Trophoblast cell (in vitro differentiated cells and primary cell): ENCODE data around the gene PTPRO.
A peak's percentile ranks its signal among the peaks of the same experiment; 100 is the strongest.

Experiments used
- DNase-seq, 2 donors: peaks; one replicate each; pipeline ENCODE4 v3.0.0-alpha.2; 2016
- H2AFZ ChIP-seq: 2 replicates; pipeline ENCODE4 v1.6.1; 2013; ENCODE audit warnings: low read length, moderate library complexity, mild to moderate bottlenecking; ENCODE audit not compliant: insufficient read depth, poor library complexity
- H2AK5ac ChIP-seq: 2 replicates; pipeline ENCODE4 v1.6.1; 2013; ENCODE audit warnings: mild to moderate bottlenecking, low read length
- H2BK120ac ChIP-seq: 2 replicates; pipeline ENCODE4 v1.6.1; 2013; ENCODE audit warnings: low read length, mild to moderate bottlenecking, moderate library complexity; ENCODE audit not compliant: insufficient read depth, poor library complexity
- H2BK12ac ChIP-seq: 2 replicates; pipeline ENCODE4 v1.6.1; 2013; ENCODE audit warnings: mild to moderate bottlenecking, low read length, moderate library complexity
- H2BK5ac ChIP-seq: 2 replicates; pipeline ENCODE4 v1.6.1; 2013; ENCODE audit warnings: low read length, low read depth, moderate library complexity, mild to moderate bottlenecking; ENCODE audit not compliant: poor library complexity
- H3K14ac ChIP-seq: 2 replicates; pipeline ENCODE4 v1.6.1; 2013; ENCODE audit warnings: mild to moderate bottlenecking, low read length
- H3K18ac ChIP-seq: 2 replicates; pipeline ENCODE4 v1.6.1; 2013; ENCODE audit warnings: mild to moderate bottlenecking, low read length
- H3K23ac ChIP-seq: 2 replicates; pipeline ENCODE4 v1.6.1; 2013; ENCODE audit warnings: low read length
- H3K27ac ChIP-seq: 2 replicates; pipeline ENCODE4 v1.5.1; 2013; ENCODE audit warnings: low read depth, mild to moderate bottlenecking, inconsistent platforms, low read length, moderate library complexity
- H3K27me3 ChIP-seq: 2 replicates; pipeline ENCODE4 v1.6.1; 2013; ENCODE audit warnings: inconsistent platforms, mild to moderate bottlenecking, low read length, moderate library complexity; ENCODE audit not compliant: insufficient read depth
- H3K36me3 ChIP-seq, 2 experiments: 1 replicate in 1 of 2; 2 replicates in 1 of 2; pipeline ENCODE4 v1.6.1; 2013; ENCODE audit warnings: low read length in 2 of 2, mild to moderate bottlenecking in 2 of 2, moderate library complexity in 1 of 2; ENCODE audit not compliant: insufficient read depth in 2 of 2, control insufficient read depth in 1 of 2
- H3K4ac ChIP-seq: 2 replicates; pipeline ENCODE4 v1.6.1; 2013; ENCODE audit warnings: low read depth, mild to moderate bottlenecking, low read length, moderate library complexity
- H3K4me1 ChIP-seq, 2 experiments: 1 replicate in 1 of 2; 2 replicates in 1 of 2; pipeline ENCODE4 v1.6.1; 2013; ENCODE audit warnings: low read length in 2 of 2, mild to moderate bottlenecking in 2 of 2, moderate library complexity in 1 of 2; ENCODE audit not compliant: insufficient read depth in 2 of 2, control insufficient read depth in 1 of 2
- H3K4me2 ChIP-seq: 2 replicates; pipeline ENCODE4 v1.6.1; 2013; ENCODE audit warnings: inconsistent platforms, mild to moderate bottlenecking, low read length, moderate library complexity
- H3K4me3 ChIP-seq: 2 replicates; pipeline ENCODE4 v1.5.1; 2013; ENCODE audit warnings: mild to moderate bottlenecking, low read depth, low read length, inconsistent platforms
- H3K79me1 ChIP-seq: one replicate; pipeline ENCODE4 v1.6.1; 2013; ENCODE audit warnings: low read length
- H3K79me2 ChIP-seq: 2 replicates; pipeline ENCODE4 v1.6.1; 2013; ENCODE audit warnings: low read length, mild to moderate bottlenecking; ENCODE audit not compliant: control insufficient read depth, insufficient read depth, poor library complexity
- H3K9ac ChIP-seq: 2 replicates; pipeline ENCODE4 v1.6.1; 2013; ENCODE audit warnings: mild to moderate bottlenecking, low read length
- H3K9me3 ChIP-seq: 2 replicates; pipeline ENCODE4 v1.6.1; 2013; ENCODE audit warnings: low read depth, mild to moderate bottlenecking, control low read depth, inconsistent platforms, low read length; ENCODE audit not compliant: insufficient read depth
- H4K12ac ChIP-seq: 2 replicates; pipeline ENCODE4 v1.6.1; 2013; ENCODE audit warnings: low read depth, mild to moderate bottlenecking, low read length, moderate library complexity
- H4K8ac ChIP-seq: 2 replicates; pipeline ENCODE4 v1.6.1; 2013; ENCODE audit warnings: low read depth, mild to moderate bottlenecking, low read length, moderate library complexity
- H4K91ac ChIP-seq: one replicate; pipeline ENCODE4 v1.6.1; 2013; ENCODE audit warnings: low read depth, mild to moderate bottlenecking, low read length, moderate library complexity
- WGBS: extraction: QIAGEN DNeasy Blood & Tissue Kit; methylation state at CpG from one replicate; pipeline ENCODE4 v1.1.7; 2013; ENCODE audit warnings: missing lambda C conversion rate; ENCODE audit not compliant: insufficient read length, insufficient coverage; ENCODE audit errors: extremely low coverage; 5-methylcytosine and 5-hydroxymethylcytosine counted together

Gene PTPRO

GRCh38 chr12:15561396-15561795 lies 239.1 kb downstream of the PTPRO start:
- H3K23ac ChIP-seq: no peak overlapping the region
- H3K79me1 ChIP-seq: no peaks in the 10 kb centered on the region
- DNase-seq: no peak
- no peak overlapping the region for H3K14ac ChIP-seq
- no CpG with 5 or more reads among the region's 1 CpG for WGBS
- H3K27ac ChIP-seq: no peak overlapping the region
- no peaks in the 10 kb centered on the region for H3K4me1 ChIP-seq
- H3K4me3 ChIP-seq: no peak overlapping the region
- H2BK120ac ChIP-seq: no peak overlapping the region
- H3K79me2 ChIP-seq: no peaks in the 10 kb centered on the region
- H3K9me3 ChIP-seq: no peaks in the 10 kb centered on the region
- H4K8ac ChIP-seq: no peak overlapping the region
- H2BK5ac ChIP-seq: no peak overlapping the region
- no peak overlapping the region for H3K4me2 ChIP-seq
- H3K18ac ChIP-seq: no peak overlapping the region
- H3K27me3 ChIP-seq: no peaks in the 10 kb centered on the region
- H2BK12ac ChIP-seq: no peak overlapping the region
- no peak overlapping the region for H3K4ac ChIP-seq
- no peak overlapping the region for H2AFZ ChIP-seq
- H4K12ac ChIP-seq: no peak overlapping the region
- H3K9ac ChIP-seq: no peak overlapping the region
- H3K36me3 ChIP-seq: no peaks in the 10 kb centered on the region
- no peak overlapping the region for H4K91ac ChIP-seq
- H2AK5ac ChIP-seq: no peak overlapping the region

DNA sequence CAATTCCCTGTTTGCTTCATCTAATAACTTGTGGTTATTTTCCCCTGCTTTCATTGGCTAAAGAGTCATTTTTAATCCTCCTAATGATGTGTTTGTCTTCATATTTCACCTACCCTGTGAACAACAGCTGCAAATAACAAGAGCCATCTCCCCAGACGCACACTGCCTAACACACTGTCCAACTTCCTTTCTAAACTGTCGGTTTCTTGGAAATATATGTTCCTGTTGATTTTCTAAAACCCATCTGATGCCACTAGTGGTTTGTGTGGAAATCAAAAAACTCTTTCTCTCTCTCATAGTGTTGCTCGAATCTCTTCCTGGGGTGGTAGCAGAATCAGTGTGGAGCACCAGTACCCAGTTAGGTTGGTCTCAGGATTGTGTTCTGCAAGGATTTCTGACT lies 240.0 kb downstream of the PTPRO start:
- Histone ChIP-seq H3K9ac (no peak overlapping the region), H3K36me3 (no peaks in the 10 kb centered on the region), H3K27ac (no peak overlapping the region), H3K9me3 (no peaks in the 10 kb centered on the region), H2BK120ac (no peak overlapping the region), H3K4me3 (no peak overlapping the region), H4K12ac (no peak overlapping the region), H2AFZ (no peak overlapping the region), H3K14ac (no peak overlapping the region), H3K18ac (no peak overlapping the region), H3K79me1 (no peaks in the 10 kb centered on the region), H2AK5ac (no peak overlapping the region), H4K91ac (no peak overlapping the region), H3K27me3 (no peaks in the 10 kb centered on the region), H3K4ac (no peak overlapping the region), H2BK5ac (no peak overlapping the region), H3K23ac (no peak overlapping the region), H4K8ac (no peak overlapping the region), H2BK12ac (no peak overlapping the region), H3K4me1 (no peaks in the 10 kb centered on the region), H3K4me2 (no peak overlapping the region), H3K79me2 (no peaks in the 10 kb centered on the region)
- no CpG with 5 or more reads among the region's 3 CpGs for WGBS
- DNase-seq: no peak

DNA sequence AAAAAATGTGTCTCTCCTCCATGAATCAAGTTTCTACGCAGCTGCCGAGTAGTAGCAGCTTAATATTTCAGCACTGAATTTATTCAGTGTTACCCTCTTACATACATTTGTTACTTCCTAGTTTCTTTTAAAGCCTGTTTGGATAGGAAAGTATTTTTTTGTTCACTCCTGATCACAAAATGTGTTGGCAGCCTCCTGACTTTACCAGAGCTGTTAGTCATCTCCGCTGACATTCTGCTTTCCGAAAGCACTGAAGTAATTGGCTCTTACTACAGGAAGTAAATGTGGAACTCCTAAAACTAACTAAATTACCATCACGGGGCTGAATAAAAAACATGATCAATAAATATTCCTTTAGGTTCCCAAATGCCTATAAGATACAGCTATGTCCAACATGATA lies 241.4 kb downstream of the PTPRO start:
- Histone ChIP-seq H3K9me3 (no peaks in the 10 kb centered on the region), H3K4ac (no peak overlapping the region), H2AK5ac (no peak overlapping the region), H3K4me3 (no peak overlapping the region), H3K27ac (no peak overlapping the region), H2BK12ac (no peak overlapping the region), H3K9ac (no peak overlapping the region), H3K4me1 (no peaks in the 10 kb centered on the region), H4K12ac (no peak overlapping the region), H2BK120ac (no peak overlapping the region), H4K8ac (no peak overlapping the region), H3K4me2 (no peak overlapping the region), H2AFZ (no peak overlapping the region), H4K91ac (no peak overlapping the region), H3K36me3 (no peaks in the 10 kb centered on the region), H3K23ac (no peak overlapping the region), H3K79me1 (no peaks in the 10 kb centered on the region), H3K27me3 (no peaks in the 10 kb centered on the region), H3K14ac (no peak overlapping the region), H2BK5ac (no peak overlapping the region), H3K79me2 (no peaks in the 10 kb centered on the region), H3K18ac (no peak overlapping the region)
- DNase-seq: peak in 1 of 2 donors; percentile 13
- WGBS: no CpG with 5 or more reads among the region's 5 CpGs

DNA sequence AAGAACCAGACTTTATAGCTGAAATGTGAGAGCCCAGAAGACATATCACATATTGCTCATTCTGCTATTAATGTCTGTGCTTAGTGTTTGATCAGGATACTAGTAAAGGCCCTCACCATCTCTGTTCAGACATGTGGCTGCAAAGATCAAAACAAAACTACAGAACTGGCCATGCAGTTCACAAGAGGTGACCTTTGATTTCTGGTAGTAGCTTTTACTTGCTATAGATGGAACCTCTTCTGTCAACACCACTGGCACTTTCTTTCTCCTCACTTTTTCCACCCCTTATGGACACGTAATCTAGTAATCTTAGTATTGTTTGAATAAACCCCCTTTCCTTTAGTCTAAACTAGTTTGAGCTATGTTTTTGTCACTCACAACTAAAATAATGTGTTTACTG lies 252.0 kb downstream of the PTPRO start:
- Histone ChIP-seq H4K8ac (no peak overlapping the region), H4K91ac (no peak overlapping the region), H3K9me3 (no peaks in the 10 kb centered on the region), H3K27ac (no peak overlapping the region), H4K12ac (no peak overlapping the region), H3K4me1 (no peaks in the 10 kb centered on the region), H2AK5ac (no peak overlapping the region), H3K18ac (no peak overlapping the region), H2BK120ac (no peak overlapping the region), H3K9ac (no peak overlapping the region), H3K4ac (no peak overlapping the region), H3K4me3 (no peak overlapping the region), H3K14ac (no peak overlapping the region), H3K36me3 (no peaks in the 10 kb centered on the region), H3K79me1 (no peaks in the 10 kb centered on the region), H3K27me3 (no peaks in the 10 kb centered on the region), H2BK5ac (no peak overlapping the region), H3K4me2 (no peak overlapping the region), H3K79me2 (no peaks in the 10 kb centered on the region), H2BK12ac (no peak overlapping the region), H2AFZ (no peak overlapping the region), H3K23ac (no peak overlapping the region)
- WGBS: no CpG with 5 or more reads among the region's 1 CpG
- no peak for DNase-seq
